Left ventricle myocardium inferior (tissue), 1 donor: ENCODE data around the gene JPH3. TPM values are rescaled to one million over a fixed set of nuclear protein-coding genes. Genes with fewer than 3 reads are reported as not detected.

Source experiments
- DNase-seq: peaks from one replicate; pipeline ENCODE4 v3.0.0-alpha.2; 2020
- H3K27ac ChIP-seq: fragments of 200-600 bp; replicated peaks from 2 replicates; pipeline ENCODE4 v1.8.0; 2021
- H3K27me3 ChIP-seq: fragments of 200-600 bp; 2 replicates; pipeline ENCODE4 v1.8.0; 2021; ENCODE audit warnings: low read depth
- H3K36me3 ChIP-seq: fragments of 200-600 bp; 2 replicates; pipeline ENCODE4 v1.8.0; 2021
- H3K4me1 ChIP-seq: fragments of 200-600 bp; 2 replicates; pipeline ENCODE4 v1.8.0; 2021
- H3K4me3 ChIP-seq: fragments of 200-600 bp; 2 replicates; pipeline ENCODE4 v1.8.0; 2021; ENCODE audit warnings: mild to moderate bottlenecking, moderate library complexity
- H3K9me3 ChIP-seq: fragments of 200-600 bp; replicated peaks from 2 replicates; pipeline ENCODE4 v1.8.0; 2021
- intact Hi-C: fragments of 100-400 bp; cut with micrococcal nuclease; formaldehyde crosslinking; loops from one replicate; pipeline ENCODE4 v1.11.0; 2022
- total RNA-seq: library from RNA; stranded (reverse); fragmentation: NEBNext Ultra II Directional; extraction: Animal tissue kit (Norgen Biotek cat#: 25700); gene quantifications from one replicate; pipeline ENCODE4 v1.2.1, GENCODE V29; 2021
- TF ChIP-seq, protein P1 (sequence below): fragments of 200-600 bp; IDR thresholded peaks from 2 replicates; pipeline ENCODE4 v1.8.0; 2021; ENCODE audit warnings: antibody characterized with exemption, mild to moderate bottlenecking, borderline replicate concordance
- donor health status: DM: no; HTN: yes; CAD: no; lungs with severe emphysema.

The JPH3 gene
- total RNA-seq, 1 donor from 2014 or later = 0.14 TPM

DNA sequence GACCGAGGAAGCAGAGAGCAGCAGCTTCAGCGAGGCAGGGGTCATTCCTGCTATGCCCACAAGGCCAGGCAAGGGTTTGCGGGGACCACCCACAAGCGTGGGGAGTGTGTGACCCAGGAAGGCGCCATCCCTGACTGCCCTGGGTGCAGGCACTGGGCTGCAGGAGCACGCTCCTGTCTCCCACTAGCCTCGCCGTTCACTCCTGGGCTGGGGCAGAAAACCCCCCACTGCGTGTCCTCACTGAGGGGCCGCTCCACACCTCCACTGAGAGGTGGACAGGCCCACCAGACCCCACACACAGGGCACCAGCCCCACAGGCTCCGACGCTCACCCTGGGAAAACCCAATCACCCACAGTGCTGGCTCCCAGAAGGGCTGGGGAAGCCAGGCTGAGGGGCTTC, 107.4 kb downstream of the JPH3 start:
- Histone ChIP-seq H3K4me3 (no peak overlapping the region), H3K9me3 (no peaks in the 10 kb centered on the region), H3K27me3 (no peaks in the 10 kb centered on the region), H3K36me3 (peaks cover 67% of the 10 kb centered on the region), H3K27ac (no peak overlapping the region), H3K4me1 (no peaks in the 10 kb centered on the region)
- no peak for DNase-seq
- intact Hi-C loops = no loop called here
- TF ChIP-seq, protein P1, sequence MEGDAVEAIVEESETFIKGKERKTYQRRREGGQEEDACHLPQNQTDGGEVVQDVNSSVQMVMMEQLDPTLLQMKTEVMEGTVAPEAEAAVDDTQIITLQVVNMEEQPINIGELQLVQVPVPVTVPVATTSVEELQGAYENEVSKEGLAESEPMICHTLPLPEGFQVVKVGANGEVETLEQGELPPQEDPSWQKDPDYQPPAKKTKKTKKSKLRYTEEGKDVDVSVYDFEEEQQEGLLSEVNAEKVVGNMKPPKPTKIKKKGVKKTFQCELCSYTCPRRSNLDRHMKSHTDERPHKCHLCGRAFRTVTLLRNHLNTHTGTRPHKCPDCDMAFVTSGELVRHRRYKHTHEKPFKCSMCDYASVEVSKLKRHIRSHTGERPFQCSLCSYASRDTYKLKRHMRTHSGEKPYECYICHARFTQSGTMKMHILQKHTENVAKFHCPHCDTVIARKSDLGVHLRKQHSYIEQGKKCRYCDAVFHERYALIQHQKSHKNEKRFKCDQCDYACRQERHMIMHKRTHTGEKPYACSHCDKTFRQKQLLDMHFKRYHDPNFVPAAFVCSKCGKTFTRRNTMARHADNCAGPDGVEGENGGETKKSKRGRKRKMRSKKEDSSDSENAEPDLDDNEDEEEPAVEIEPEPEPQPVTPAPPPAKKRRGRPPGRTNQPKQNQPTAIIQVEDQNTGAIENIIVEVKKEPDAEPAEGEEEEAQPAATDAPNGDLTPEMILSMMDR = no peak

DNA sequence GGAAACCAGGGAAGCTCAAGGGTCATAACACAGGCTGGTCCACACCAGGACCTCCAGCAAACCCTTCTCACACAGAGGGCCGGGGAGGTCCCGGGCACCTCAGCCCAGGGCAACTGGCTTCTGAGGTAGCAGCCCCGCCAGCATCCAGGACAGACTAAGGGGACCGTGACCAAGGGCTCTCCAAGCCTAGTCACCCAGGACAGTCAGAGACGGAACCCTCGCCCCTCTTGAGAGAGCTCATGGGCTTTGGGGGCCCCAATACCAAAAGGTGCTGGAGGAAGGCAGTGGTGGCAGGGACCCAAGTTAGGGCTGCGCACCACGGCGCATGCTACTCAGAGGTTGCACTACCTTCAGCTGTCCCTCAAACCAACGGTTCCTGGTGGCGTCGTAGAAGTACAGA, 108.6 kb downstream of the JPH3 start:
- no peaks in the 10 kb centered on the region for H3K9me3 ChIP-seq
- no peak overlapping the region for H3K27ac ChIP-seq
- H3K36me3 ChIP-seq = peaks cover 70% of the 10 kb centered on the region
- H3K4me3 ChIP-seq = no peak overlapping the region
- no peaks in the 10 kb centered on the region for H3K4me1 ChIP-seq
- H3K27me3 ChIP-seq = no peaks in the 10 kb centered on the region
- intact Hi-C loops = no loop called here
- DNase-seq = no peak
- TF ChIP-seq, protein P1 = no peak

DNA sequence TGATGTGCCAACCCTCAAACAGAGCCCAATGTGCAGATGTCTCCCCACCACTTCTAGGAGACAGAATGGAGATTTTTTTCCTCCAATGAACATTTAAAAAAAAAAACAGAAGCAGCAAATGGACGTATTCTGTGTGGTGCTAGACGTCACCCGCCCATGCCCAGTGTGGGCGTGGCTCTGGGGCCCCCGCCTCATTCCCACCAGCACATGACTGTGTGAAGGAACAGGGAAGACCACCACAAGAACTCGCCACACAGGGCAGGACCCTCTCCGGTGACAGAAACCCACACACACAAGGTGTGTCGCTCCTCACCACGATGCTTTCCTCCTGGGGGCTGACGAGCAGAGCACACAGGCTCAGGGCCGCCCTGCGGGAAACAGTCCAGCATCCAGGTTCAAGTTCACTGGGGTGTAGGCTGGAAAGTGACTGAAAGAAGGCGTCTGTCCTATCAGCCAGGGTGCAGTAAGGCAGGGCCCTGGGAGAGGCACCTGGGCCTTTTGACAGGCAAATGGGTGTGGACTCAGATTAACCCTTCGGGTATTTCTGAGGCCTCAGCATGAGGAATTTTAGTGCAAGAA, 110.0 kb downstream of the JPH3 start:
- Histone ChIP-seq H3K9me3 (no peaks in the 10 kb centered on the region), H3K36me3 (peaks cover 77% of the 10 kb centered on the region), H3K4me3 (no peak overlapping the region), H3K4me1 (no peaks in the 10 kb centered on the region), H3K27me3 (no peaks in the 10 kb centered on the region), H3K27ac (no peak overlapping the region)
- TF ChIP-seq, protein P1 = no peak
- no peak for DNase-seq
- intact Hi-C loops = no loop called here

DNA sequence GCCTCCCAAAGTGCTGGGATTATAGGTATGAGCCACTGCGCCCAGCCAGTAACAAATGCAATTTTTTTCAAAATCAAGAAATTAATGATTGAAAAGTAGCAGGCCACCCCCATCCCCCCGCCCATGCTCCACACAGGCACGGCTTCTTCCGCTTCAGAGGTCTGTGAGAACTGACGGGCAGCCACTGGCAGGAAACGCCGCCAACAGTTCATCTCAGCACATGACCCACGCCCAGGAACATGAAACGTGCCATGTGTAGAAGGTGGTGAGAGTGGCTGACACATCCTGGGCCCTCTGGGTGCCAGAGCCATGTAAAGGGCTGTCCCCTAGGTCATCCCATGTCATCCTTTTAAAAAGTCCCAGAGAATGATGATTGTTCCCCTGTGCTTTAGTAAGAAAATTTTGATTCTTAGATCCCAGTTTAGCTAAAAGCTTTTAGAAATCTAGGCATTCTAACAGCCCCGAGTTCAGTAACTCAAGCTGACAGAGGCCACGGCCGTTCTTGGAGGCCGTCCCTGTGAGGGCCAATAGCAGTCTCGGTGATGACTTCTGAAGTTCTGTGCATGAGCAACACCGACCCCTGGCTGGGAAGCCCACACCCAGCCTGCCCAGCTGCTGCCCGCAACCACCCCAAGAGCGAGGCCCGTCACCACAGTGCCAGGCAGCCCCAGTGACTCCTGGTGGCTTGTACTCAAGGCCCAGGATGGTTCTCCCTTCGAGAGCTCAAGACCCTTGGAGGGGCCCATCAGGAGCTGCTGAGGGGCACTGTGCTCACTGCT, 111.3 kb downstream of the JPH3 start:
- Histone ChIP-seq H3K4me3 (no peak overlapping the region), H3K27ac (no peak overlapping the region), H3K9me3 (no peaks in the 10 kb centered on the region), H3K27me3 (no peaks in the 10 kb centered on the region), H3K4me1 (no peaks in the 10 kb centered on the region), H3K36me3 (peaks cover 63% of the 10 kb centered on the region)
- no peak for DNase-seq
- TF ChIP-seq, protein P1 = no peak
- intact Hi-C loops = no loop called here

DNA sequence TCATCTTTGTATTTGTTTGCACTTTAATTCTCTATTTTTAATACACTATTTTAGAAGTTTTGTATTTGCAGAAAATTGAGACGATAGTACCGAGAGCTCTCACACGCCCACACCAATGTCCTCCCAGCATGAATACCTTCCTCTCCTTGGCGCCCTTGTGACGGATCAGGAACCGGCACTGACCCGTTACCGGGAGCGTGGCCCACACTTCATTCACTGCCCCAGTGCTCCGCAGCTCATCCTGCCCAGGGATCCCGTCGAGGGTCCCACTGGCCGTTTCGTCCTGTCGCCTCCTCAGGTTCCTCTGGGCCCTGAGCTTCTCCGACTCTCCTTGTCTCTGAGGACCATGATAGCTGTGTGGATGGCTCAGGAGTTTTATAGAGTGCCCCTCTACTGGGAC, 112.9 kb downstream of the JPH3 start:
- no peaks in the 10 kb centered on the region for H3K9me3 ChIP-seq
- intact Hi-C loops = no loop called here
- no peaks in the 10 kb centered on the region for H3K4me1 ChIP-seq
- TF ChIP-seq, protein P1 = no peak
- no peak overlapping the region for H3K4me3 ChIP-seq
- peaks cover 53% of the 10 kb centered on the region for H3K36me3 ChIP-seq
- no peaks in the 10 kb centered on the region for H3K27me3 ChIP-seq
- DNase-seq = no peak
- H3K27ac ChIP-seq = no peak overlapping the region
